IPS-NIHi7 (cell line): ENCODE data around the gene RILPL1.
A peak's percentile ranks its signal among the peaks of the same experiment; 100 is the strongest.

Source experiments
- DNase-seq: peaks from one replicate; pipeline ENCODE4 v3.0.0; 2012; ENCODE audit warnings: mixed read lengths; ENCODE audit errors: extremely low spot score

Gene RILPL1

GRCh38 chr12:123428591-123428990, 104.9 kb downstream of the RILPL1 start:
- no peak for DNase-seq

GRCh38 chr12:123427036-123427769, 106.3 kb downstream of the RILPL1 start:
- DNase-seq: no peak

- DNase-seq: peak; percentile 35
Measured at GRCh38 chr12:123421314-123421713, 112.2 kb downstream of the RILPL1 start.
